Activated naive CD8-positive, alpha-beta T cell (primary cell): ENCODE results near the gene SKI.
"Not testable (repeated sequence)": the region's sequence is repeated elsewhere in the genome, so short reads cannot be mapped to it uniquely, and the experiment has no call there.

Experiments
- H3K27ac Mint-ChIP-seq: one replicate; pipeline ENCODE4 v1.8.0; 2021; ENCODE audit warnings: mixed read lengths
- H3K27me3 Mint-ChIP-seq: one replicate; pipeline ENCODE4 v1.8.0; 2021; ENCODE audit warnings: mixed read lengths
- H3K36me3 Mint-ChIP-seq: one replicate; pipeline ENCODE4 v1.8.0; 2021; ENCODE audit warnings: mixed read lengths
- H3K4me1 Mint-ChIP-seq: one replicate; pipeline ENCODE4 v1.8.0; 2021; ENCODE audit warnings: low read depth, mixed read lengths
- H3K4me3 Mint-ChIP-seq: one replicate; pipeline ENCODE4 v1.8.0; 2021; ENCODE audit warnings: mild to moderate bottlenecking, mixed read lengths
- H3K9me3 Mint-ChIP-seq: one replicate; pipeline ENCODE4 v1.8.0; 2021; ENCODE audit warnings: low read depth, mixed read lengths

SKI gene

DNA sequence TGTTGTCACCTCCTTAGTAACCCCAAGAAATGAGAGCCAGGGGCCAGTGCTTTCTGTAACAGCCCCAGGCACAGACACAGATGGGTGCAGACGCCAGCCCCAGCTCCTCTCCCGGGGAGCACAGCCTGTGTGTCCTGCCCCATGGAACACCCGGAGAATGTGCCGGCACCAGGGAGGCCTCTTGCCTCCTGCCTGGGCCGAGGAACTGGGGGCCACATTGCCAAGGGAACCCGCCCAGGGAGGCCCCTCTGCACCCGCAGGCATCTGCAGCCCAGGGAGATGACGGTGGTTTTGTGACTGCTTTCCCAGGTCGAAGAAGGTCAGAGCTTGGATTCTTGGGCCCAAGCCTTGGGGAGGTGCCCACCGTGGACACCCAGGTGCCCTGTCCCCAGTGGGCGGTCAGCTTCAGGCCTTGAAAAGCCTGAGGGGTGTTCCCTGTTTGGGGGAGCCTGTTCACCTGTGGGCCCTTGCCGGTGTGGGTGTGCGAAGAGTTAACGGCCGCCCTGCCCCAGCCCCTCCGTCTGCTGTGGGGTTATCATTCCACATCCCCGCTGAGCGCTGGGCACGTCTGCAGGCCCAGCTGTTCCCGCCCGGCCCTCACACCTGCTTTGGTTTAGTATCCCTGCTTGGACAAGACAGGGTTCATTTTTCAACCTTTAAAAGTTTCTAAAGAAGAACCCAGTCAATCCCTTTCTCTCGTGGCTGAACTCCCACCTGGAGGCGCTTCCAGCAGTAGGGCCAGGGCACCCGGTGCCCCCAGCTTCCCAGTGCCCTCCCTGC lies 100.7 kb downstream of the SKI start:
- H3K4me3 Mint-ChIP-seq: no peak overlapping the region
- peaks cover 5% of the 10 kb centered on the region for H3K27me3 Mint-ChIP-seq
- H3K36me3 Mint-ChIP-seq: no peaks in the 10 kb centered on the region
- H3K9me3 Mint-ChIP-seq: no peaks in the 10 kb centered on the region
- H3K27ac Mint-ChIP-seq: no peak overlapping the region
- H3K4me1 Mint-ChIP-seq: no peaks in the 10 kb centered on the region

DNA sequence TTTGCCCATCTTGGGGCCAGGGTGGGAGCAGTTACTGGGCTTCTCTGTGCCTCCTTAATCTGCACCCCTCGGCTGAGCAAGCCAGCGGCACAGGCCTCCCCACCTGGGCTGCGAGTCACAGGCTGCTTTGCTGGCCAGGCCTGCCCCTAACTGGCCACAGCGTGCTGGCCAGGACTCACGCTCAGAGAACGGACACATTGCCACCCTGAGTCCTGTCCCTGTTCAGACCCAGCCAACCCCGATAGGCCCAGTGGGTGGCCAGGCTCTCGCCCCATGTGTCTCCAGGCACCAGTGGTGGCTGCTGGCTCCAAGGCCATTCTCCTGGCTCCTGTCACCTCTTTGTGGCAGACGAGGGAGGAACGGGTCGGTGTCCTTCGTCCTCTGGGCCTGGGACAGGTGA lies 101.9 kb downstream of the SKI start:
- no peak overlapping the region for H3K27ac Mint-ChIP-seq
- H3K9me3 Mint-ChIP-seq: no peaks in the 10 kb centered on the region
- H3K27me3 Mint-ChIP-seq: peaks cover 5% of the 10 kb centered on the region
- H3K4me3 Mint-ChIP-seq: no peak overlapping the region
- H3K4me1 Mint-ChIP-seq: no peaks in the 10 kb centered on the region
- H3K36me3 Mint-ChIP-seq: no peaks in the 10 kb centered on the region

DNA sequence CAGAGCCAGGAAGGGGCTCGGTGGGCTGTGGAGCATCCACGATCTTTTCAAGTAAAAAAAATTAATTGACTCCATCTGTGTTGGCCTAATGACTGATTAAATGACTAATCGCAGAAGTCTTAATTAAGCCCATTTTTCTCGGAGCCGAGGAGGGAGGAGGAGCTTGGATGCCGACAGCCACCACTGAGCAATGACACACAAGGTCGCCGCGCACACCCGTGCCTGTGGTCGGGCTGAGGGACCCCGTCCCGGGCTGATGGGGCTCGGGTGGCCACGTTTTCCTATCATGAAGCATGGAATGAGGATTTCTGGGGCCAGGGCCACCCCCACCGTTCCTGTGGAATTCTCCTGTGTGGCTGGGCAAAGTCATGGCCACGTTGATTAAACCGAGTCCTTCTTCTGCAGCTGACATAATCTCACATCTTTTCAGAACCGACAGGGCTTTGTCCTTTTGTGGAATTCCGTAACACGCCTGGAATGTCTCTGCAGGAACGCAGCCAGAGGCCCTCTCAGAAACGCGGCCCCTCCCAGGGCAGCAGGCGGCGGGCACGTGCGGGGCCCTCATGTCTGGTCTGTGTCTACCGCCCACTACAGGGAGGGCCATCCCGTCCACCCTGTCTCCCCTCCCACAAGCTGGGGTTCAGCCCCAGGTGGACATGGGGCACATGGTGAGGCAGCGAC lies 102.5 kb downstream of the SKI start:
- Mint-ChIP-seq H3K27ac (no peak overlapping the region), H3K36me3 (no peaks in the 10 kb centered on the region), H3K4me3 (no peak overlapping the region)

DNA sequence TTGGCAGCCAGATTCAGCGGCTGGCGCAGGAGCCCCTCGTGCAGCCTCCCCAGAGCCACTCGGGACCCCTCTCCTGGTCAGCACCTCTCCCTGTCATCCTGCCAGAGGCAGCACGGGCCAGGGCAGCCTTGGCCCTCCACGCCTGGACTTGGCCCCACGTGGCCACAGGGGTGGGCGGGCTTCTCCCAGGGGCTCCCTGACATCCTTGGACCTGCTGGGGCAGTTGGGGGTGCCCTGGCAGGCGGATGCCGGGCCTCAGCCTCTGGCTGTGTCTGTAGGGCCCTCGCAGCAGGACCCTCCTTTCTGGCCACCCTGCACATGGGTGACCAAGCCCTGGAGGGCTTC lies 103.1 kb downstream of the SKI start:
- H3K9me3 Mint-ChIP-seq: no peaks in the 10 kb centered on the region
- H3K27me3 Mint-ChIP-seq: peaks cover 3% of the 10 kb centered on the region
- no peaks in the 10 kb centered on the region for H3K36me3 Mint-ChIP-seq
- H3K4me1 Mint-ChIP-seq: no peaks in the 10 kb centered on the region
- H3K4me3 Mint-ChIP-seq: no peak overlapping the region
- H3K27ac Mint-ChIP-seq: no peak overlapping the region

More for the DNA sequence above, 102.5 kb downstream of the SKI start:
- H3K4me1 Mint-ChIP-seq: no peaks in the 10 kb centered on the region
- H3K27me3 Mint-ChIP-seq: peaks cover 3% of the 10 kb centered on the region
- no peaks in the 10 kb centered on the region for H3K9me3 Mint-ChIP-seq

DNA sequence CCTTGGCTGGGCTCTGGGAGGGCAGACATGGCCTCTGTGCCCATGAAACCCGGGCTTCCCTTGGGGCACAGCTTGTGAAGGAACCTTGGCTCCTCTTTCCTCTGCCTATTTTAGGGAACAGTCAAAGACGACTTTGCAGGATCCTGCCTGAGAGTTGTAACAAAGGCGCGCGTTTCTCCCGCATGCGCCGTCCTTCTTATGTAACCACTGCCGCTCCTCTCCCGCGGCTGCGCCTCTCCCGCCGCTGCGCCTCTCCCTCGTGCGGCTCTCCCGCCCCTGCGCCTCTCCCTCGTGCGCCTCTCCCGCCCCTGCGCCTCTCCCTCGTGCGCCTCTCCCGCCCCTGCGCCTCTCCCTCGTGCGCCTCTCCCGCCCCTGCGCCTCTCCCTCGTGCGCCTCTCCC lies 103.5 kb downstream of the SKI start:
- H3K4me1 Mint-ChIP-seq, H3K9me3 Mint-ChIP-seq, H3K27ac Mint-ChIP-seq, H3K27me3 Mint-ChIP-seq, H3K4me3 Mint-ChIP-seq, H3K36me3 Mint-ChIP-seq: not testable (repeated sequence)

DNA sequence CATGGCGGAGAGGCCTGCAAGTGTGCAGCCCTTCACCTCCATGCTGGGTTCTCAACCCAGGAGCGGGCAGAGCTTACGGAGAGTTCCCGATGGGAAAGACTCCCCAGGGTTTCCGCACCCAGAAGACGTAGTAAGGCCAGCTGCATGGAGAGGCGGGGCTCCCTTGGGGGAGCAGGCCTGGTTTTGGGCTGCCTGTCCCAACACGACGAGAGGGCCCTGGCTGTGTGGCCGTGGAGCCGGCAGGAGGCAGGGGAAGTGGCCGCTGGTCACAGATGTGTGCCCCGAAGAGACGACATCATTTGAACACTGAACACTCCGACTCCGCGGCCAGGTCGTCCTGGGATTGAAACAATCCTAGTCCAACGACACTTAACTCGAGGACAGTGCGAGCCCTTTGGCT lies 106.2 kb downstream of the SKI start:
- Mint-ChIP-seq H3K27me3 (no peaks in the 10 kb centered on the region), H3K36me3 (no peaks in the 10 kb centered on the region), H3K27ac (no peak overlapping the region), H3K9me3 (no peaks in the 10 kb centered on the region), H3K4me3 (no peak overlapping the region), H3K4me1 (no peaks in the 10 kb centered on the region)

DNA sequence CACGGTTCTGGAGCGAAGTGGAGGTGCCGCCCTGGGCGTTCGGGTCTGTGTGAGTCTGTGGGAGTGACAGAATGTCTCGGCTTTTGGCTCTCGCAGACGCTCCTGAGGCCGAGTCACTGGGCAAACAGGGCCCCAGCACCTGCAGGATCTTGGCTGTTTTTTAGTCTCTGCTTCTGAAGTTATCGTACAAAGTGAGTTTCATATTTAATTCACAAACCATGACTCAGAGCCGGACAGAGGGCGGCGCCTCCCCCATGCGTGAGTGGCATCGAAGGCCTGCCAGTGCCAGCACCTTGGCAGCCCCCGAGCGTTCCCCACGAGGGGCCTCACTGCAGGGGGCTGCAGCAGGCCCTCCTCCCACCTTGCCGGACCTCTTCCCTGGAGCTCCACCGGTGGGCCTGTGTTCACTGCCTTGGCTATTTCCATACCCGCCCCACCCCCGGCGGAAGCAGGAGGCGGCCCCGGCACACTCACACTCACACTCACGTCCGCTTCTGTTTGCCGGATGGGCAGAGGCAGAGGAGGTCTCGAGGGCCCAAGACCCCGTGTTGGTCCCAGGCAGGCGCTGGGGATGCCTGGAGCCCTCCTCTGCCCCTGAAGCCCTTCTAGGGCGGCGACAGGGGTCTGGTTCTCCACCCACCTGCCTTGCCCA lies 106.9 kb downstream of the SKI start:
- no peak overlapping the region for H3K4me3 Mint-ChIP-seq
- no peaks in the 10 kb centered on the region for H3K4me1 Mint-ChIP-seq
- no peaks in the 10 kb centered on the region for H3K36me3 Mint-ChIP-seq
- no peaks in the 10 kb centered on the region for H3K27me3 Mint-ChIP-seq
- H3K9me3 Mint-ChIP-seq: no peaks in the 10 kb centered on the region
- no peak overlapping the region for H3K27ac Mint-ChIP-seq

DNA sequence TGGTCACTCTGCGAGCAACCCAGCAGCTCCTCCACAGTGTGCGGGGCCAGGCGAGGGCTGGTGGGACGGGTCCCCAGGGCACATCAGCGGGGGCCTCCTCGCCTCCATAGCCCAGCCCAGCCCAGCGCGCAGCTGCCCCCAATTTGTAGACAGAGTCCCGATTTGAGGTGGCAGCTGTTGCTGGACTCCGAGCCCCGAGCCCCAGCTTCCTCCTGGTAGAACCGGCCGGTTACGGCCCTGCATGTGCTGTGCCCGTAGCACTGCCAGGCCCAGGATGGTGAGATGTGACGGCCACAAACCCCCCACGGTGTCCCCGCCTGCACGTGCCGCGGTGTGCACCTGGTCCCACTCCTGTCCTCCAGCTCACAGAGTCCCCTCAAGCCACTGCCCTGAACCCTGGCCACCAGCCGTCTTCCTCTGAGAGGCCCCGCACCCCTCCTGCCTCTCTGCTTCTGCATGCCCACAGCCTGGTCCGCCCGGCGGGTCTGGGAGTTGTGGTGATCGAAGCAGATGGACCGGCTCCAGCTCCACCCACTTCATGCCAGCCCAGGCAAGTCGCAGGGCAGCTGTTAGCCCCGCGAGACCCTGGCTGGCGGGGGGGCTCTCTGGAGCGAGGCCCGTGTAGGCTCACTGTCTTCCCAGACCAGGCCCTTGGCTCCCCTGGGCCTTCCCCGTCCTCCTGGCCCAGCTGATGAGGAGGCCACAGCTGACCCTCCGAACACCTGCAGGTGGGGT lies 107.8 kb downstream of the SKI start:
- Mint-ChIP-seq H3K4me1 (no peaks in the 10 kb centered on the region), H3K36me3 (no peaks in the 10 kb centered on the region), H3K27me3 (no peaks in the 10 kb centered on the region), H3K9me3 (no peaks in the 10 kb centered on the region), H3K4me3 (no peak overlapping the region), H3K27ac (no peak overlapping the region)

DNA sequence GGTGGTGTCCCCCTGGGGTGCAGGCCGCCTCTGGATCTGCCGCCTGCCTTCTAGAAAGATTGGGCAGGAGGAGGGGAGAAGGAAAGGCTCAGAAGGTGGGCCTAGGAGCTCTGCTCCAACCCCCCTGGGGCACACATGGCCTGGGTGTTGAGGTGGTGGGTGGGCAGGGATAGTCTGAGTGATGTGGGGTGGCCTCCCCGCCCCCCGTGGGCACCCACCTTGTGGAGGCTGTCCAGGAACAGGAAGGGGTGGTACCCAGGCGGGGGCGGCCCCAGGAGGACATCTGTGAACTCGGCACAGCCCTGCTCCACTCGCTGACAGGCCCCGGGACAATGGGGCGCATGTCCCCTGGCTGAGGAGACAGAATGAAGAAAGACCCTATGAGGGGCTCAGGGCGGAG lies 108.4 kb downstream of the SKI start:
- H3K27ac Mint-ChIP-seq: no peak overlapping the region
- H3K27me3 Mint-ChIP-seq: no peaks in the 10 kb centered on the region
- no peaks in the 10 kb centered on the region for H3K36me3 Mint-ChIP-seq
- H3K4me3 Mint-ChIP-seq: no peak overlapping the region
- H3K4me1 Mint-ChIP-seq: no peaks in the 10 kb centered on the region
- H3K9me3 Mint-ChIP-seq: no peaks in the 10 kb centered on the region

DNA sequence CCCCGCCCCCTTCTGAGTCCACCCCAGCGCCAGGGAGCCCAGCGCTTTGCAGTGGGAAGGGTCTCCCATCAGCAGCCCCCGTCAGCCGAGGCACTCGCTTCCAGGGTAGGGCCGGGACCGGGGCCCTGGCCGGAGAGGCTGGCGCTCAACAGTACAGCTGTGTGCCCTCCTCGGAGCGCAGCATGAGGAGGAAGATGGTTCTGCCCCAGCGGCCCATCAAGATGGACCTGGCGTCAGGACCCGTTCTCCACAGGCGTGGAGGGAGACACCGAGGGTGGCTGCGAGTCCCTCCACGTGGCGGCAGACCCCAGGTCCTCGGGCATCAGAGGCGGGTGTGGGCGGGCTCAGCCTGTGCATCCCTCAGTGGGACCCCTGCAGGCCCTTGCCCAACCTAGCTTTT lies 109.0 kb downstream of the SKI start:
- Mint-ChIP-seq H3K9me3 (no peaks in the 10 kb centered on the region), H3K4me3 (no peak overlapping the region), H3K36me3 (no peaks in the 10 kb centered on the region), H3K27me3 (no peaks in the 10 kb centered on the region), H3K27ac (no peak overlapping the region), H3K4me1 (no peaks in the 10 kb centered on the region)

DNA sequence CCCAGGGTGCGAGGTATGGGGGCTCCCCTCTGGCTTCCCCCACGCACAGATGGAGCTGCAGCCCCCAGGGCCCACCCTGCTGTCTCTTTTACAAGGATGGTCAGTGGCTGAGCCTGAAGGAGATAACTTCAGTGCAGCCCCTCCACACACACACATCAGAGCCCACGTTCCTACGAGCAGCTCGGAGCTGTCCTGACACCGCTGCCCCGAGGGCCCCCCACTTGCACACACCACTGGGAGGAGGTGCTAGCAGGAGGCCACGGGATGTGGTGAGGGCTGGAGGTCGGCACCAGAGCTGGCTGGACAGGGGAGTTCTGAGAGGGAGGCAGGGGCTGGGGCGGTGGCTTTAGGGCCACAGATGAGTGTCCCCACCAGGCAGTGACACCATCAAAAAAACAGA lies 109.4 kb downstream of the SKI start:
- Mint-ChIP-seq H3K27ac (no peak overlapping the region), H3K9me3 (no peaks in the 10 kb centered on the region), H3K27me3 (no peaks in the 10 kb centered on the region), H3K4me3 (no peak overlapping the region), H3K4me1 (no peaks in the 10 kb centered on the region), H3K36me3 (no peaks in the 10 kb centered on the region)

DNA sequence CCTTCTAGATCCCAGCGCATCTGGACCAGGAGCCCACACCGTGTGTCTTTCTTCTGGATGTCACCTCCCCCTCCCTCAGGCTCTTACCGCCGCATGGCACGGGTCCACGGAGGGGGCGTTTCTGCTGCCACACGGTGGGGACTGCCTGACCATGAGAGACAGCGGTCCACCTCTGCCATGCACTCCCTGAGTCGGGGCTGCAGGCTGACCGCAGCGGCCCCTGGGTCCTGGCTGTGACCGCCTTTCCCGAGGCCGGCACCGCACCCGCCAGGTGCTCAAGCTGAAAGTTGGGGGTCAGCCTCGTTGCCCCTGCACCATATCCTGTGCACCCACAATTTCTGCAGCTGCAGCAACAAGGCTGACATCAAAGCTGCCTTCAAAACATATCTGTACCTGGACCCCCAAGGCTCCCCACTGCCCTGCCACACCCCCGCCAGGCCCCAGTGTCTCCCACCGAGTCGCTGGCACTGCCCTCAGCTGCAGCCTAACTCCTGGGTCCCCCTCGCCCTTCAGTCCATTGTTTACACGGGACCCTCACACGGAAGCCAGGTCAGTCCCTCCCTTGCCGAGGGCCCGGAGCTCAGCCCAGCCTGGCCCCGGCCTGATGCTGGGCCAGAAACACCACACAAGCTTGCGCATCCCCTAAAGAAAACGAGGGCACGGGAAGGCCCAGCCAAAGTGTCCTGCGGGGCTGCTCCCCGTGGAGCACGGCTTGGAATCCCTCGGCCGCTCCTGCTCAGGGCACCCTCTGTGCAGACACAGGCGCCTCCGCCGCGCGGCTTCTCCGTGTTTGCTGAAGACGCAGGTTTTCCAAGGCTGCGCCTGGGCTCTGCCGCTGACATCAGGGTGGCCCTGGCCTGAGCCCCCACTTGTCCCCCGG lies 111.3 kb downstream of the SKI start:
- Mint-ChIP-seq H3K9me3 (no peaks in the 10 kb centered on the region), H3K36me3 (no peaks in the 10 kb centered on the region), H3K4me3 (no peak overlapping the region), H3K27me3 (no peaks in the 10 kb centered on the region), H3K27ac (no peak overlapping the region), H3K4me1 (no peaks in the 10 kb centered on the region)

DNA sequence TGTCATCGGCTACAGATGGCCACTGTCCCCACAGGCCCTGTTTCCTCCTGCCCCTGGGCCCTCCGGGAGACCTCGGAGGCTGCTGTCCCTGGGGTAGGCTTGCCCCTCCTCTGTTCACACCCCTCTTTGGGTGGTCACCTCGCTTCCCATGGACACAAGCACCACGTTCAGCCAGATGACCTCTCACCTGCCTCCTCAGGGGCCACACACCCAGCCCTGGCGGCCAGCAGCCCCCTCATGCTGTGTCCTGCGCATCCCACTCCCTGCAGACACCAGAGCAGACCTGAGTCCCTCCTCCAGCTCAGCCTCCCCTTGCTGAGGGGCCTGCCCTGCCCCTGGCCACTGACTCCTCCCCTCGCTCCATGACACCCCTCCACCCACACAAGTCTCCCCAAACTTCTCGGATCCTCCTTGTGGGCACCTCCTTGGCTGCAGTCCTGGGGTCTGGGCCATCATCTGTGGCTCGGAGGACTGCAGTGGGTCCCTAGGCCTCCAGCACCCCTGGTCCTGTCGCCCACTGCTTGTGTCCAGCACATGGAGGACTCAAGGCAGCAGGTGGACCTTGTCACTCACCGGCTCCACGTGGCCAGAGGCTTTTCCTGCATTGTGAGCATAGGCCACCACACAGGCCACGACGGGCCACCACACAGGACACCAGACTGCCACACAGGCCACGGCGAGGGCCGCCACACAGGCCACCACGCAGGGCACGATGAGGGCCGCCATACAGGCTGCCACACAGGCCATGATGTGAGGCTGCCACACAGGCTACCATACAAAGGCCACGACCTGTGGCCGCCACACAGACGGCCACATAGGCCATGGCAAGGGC lies 112.2 kb downstream of the SKI start:
- H3K4me3 Mint-ChIP-seq: no peak overlapping the region
- H3K9me3 Mint-ChIP-seq: no peaks in the 10 kb centered on the region
- no peak overlapping the region for H3K27ac Mint-ChIP-seq
- no peaks in the 10 kb centered on the region for H3K4me1 Mint-ChIP-seq
- no peaks in the 10 kb centered on the region for H3K27me3 Mint-ChIP-seq
- H3K36me3 Mint-ChIP-seq: no peaks in the 10 kb centered on the region

DNA sequence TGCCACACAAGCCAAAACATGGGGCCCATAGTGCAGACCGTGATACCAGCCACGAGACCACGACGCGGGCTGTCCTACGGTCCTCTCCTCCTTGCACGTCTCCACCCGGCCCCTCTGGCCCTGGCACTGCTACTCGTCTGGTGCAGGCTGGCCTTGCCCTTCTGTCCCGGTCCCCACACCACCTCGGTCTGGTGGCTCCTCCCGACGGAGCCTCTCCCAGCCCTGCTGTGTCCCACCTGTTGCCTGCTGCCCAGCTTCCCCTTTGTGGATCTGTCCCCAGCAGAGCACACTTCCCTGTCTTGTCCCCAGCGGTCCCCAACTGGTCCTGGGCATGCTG lies 112.8 kb downstream of the SKI start:
- Mint-ChIP-seq H3K27ac (no peak overlapping the region), H3K4me3 (no peak overlapping the region), H3K4me1 (no peaks in the 10 kb centered on the region), H3K9me3 (no peaks in the 10 kb centered on the region), H3K27me3 (no peaks in the 10 kb centered on the region), H3K36me3 (no peaks in the 10 kb centered on the region)
